ENCODE results near the gene NUDT17.

The NUDT17 gene

GRCh38 chr1:145891587-145892485 is 46.4 kb downstream of the NUDT17 start:
- no peaks in the 10 kb centered on the region for H3K36me3 Mint-ChIP-seq (ENCODE audit: low read depth)
- no peak overlapping the region for H3K4me3 Mint-ChIP-seq
- no peaks in the 10 kb centered on the region for H3K27me3 Mint-ChIP-seq
- H3K4me1 Mint-ChIP-seq (ENCODE audit: low read depth) = peaks cover 1% of the 10 kb centered on the region
- DNase-seq = peak; percentile 69
- no peak overlapping the region for H3K27ac Mint-ChIP-seq
- no peaks in the 10 kb centered on the region for H3K9me3 Mint-ChIP-seq

DNA sequence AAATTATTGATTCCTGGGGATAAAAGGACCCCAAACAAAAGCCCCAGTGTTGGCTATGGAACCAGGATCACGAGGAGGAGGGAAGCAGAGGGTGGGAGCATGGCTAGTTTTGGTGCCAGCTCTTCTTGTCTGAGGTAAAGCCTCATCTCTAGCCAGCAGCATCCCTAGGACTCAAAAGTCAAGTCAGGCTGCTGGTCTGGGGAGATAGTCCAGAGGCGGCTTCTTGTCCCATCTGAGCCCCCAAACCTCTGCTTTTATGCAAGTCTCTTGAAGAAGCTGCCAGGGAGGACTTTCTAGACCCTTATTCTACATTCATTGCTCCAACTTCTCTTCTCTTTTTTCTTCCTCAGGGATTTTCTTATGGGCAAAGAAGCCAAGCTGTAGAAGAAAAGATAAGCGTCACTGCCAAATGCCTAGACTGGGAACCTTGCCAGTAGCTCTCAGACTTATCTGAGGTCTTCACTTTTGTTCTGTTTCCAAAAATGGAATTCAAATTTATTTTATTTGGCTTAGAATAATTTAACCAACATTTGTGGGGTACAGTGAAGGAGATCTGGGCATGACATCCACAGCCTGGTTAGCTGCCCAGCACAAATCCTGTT is 47.2 kb downstream of the NUDT17 start:
- Mint-ChIP-seq H3K9me3 (no peaks in the 10 kb centered on the region), H3K36me3 (ENCODE audit: low read depth) (no peaks in the 10 kb centered on the region), H3K27ac (no peak overlapping the region), H3K4me1 (ENCODE audit: low read depth) (no peaks in the 10 kb centered on the region), H3K27me3 (no peaks in the 10 kb centered on the region), H3K4me3 (no peak overlapping the region)
- DNase-seq = no peak

GRCh38 chr1:145893306-145894055 is 48.1 kb downstream of the NUDT17 start:
- Mint-ChIP-seq H3K4me3 (no peak overlapping the region), H3K27ac (no peak overlapping the region), H3K36me3 (ENCODE audit: low read depth) (peaks cover 2% of the 10 kb centered on the region), H3K4me1 (ENCODE audit: low read depth) (no peaks in the 10 kb centered on the region), H3K27me3 (no peaks in the 10 kb centered on the region), H3K9me3 (no peaks in the 10 kb centered on the region)
- DNase-seq = no peak

DNA sequence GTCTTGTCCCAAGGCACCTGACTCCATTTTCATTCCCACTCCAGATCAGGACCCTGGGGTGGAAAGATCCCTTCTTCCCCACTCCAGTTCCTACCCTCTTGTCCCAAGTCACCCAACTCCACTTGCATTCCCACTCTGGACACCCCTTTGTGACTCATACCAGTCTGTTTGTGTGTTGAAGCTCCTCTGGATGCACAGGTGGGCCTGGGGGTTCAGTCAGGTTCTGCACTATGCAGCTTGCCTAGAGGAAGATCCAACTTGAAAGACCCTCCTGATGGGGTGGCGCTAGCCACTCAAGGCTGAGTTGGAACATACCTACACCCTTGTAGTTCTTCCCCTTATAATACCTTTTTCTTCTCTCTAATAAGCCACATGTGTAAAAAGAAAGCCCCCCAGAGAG is 50.0 kb downstream of the NUDT17 start:
- H3K27me3 Mint-ChIP-seq = no peaks in the 10 kb centered on the region
- H3K9me3 Mint-ChIP-seq = no peaks in the 10 kb centered on the region
- no peak for DNase-seq
- H3K27ac Mint-ChIP-seq = no peak overlapping the region
- no peaks in the 10 kb centered on the region for H3K4me1 Mint-ChIP-seq (ENCODE audit: low read depth)
- peaks cover 4% of the 10 kb centered on the region for H3K36me3 Mint-ChIP-seq (ENCODE audit: low read depth)
- H3K4me3 Mint-ChIP-seq = no peak overlapping the region

DNA sequence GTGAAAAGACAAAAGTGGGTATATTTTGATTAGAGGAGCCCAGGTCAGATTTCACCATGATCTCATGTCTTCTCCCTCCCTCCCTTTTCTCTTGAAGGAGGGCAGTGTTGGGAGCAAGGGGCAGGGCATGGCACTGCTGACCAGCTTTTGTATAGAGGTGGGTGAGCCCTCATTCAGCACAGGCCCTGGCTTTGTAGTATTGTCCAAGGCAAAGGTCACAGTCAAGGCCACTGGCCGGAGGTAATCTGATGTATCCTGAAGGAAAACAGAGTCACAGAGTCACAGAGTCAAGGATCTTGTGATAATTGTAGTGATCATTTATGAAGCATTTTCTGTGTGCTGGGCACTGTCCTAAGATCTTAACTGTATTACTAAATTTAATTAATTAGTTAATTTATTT is 52.5 kb downstream of the NUDT17 start:
- no peaks in the 10 kb centered on the region for H3K27me3 Mint-ChIP-seq
- no peak overlapping the region for H3K27ac Mint-ChIP-seq
- H3K4me3 Mint-ChIP-seq = no peak overlapping the region
- H3K36me3 Mint-ChIP-seq (ENCODE audit: low read depth) = peaks cover 10% of the 10 kb centered on the region
- H3K9me3 Mint-ChIP-seq = no peaks in the 10 kb centered on the region
- DNase-seq = no peak
- no peaks in the 10 kb centered on the region for H3K4me1 Mint-ChIP-seq (ENCODE audit: low read depth)
